SKM-1 (cell line): ENCODE results near the gene ZRANB3.
"Not testable (repeated sequence)": the region's sequence is repeated elsewhere in the genome, so short reads cannot be mapped to it uniquely, and the experiment has no call there.

ENCODE experiments used
- DNase-seq: peaks from one replicate; lab custom pipeline; 2025; ENCODE audit not compliant: unreplicated experiment; lab: John Stamatoyannopoulos, UW

Gene ZRANB3

GRCh38 chr2:135530313-135531230 is at the start of gene ZRANB3:
Gene ZRANB3, minus strand, starts transcription at chr2:135531218.
- DNase-seq = peak; percentile 99

GRCh38 chr2:135573620-135574019 is 42.6 kb upstream of the ZRANB3 start:
- no peak for DNase-seq

- no peak for DNase-seq
Measured at GRCh38 chr2:135570884-135571283, 39.9 kb upstream of the ZRANB3 start.

- DNase-seq = no peak
Measured at GRCh38 chr2:135563793-135564192, 32.8 kb upstream of the ZRANB3 start.

- no peak for DNase-seq
Measured at GRCh38 chr2:135561925-135562324, 30.9 kb upstream of the ZRANB3 start.

GRCh38 chr2:135557530-135557929 is 26.5 kb upstream of the ZRANB3 start:
- no peak for DNase-seq

- no peak for DNase-seq
Measured at GRCh38 chr2:135555311-135555710, 24.3 kb upstream of the ZRANB3 start.

- no peak for DNase-seq
Measured at GRCh38 chr2:135552887-135553286, 21.9 kb upstream of the ZRANB3 start.

- DNase-seq = no peak
Measured at GRCh38 chr2:135551356-135551755, 20.3 kb upstream of the ZRANB3 start.

GRCh38 chr2:135547311-135547710 is 16.3 kb upstream of the ZRANB3 start:
- no peak for DNase-seq

- DNase-seq = no peak
Measured at GRCh38 chr2:135546436-135546835, 15.4 kb upstream of the ZRANB3 start.

- not testable (repeated sequence) for DNase-seq
Measured at GRCh38 chr2:135533545-135533944, 2.5 kb upstream of the ZRANB3 start.

GRCh38 chr2:135532581-135532980 is 1.6 kb upstream of the ZRANB3 start:
- DNase-seq = no peak

- DNase-seq = peak; percentile 98
Measured at GRCh38 chr2:135531231-135532197, 496 bp upstream of the ZRANB3 start, which contains the start of gene R3HDM1. Gene R3HDM1, plus strand, starts transcription at chr2:135531484. Its CDS starts 73,362 bp downstream, at chr2:135604846.

- no peak for DNase-seq
Measured at GRCh38 chr2:135528006-135528405, 3.0 kb downstream of the ZRANB3 start.

GRCh38 chr2:135525786-135526185 is 5.2 kb downstream of the ZRANB3 start:
- DNase-seq = no peak

- no peak for DNase-seq
Measured at GRCh38 chr2:135512099-135512498, 18.9 kb downstream of the ZRANB3 start.

- no peak for DNase-seq
Measured at GRCh38 chr2:135510577-135510976, 20.4 kb downstream of the ZRANB3 start.

- DNase-seq = no peak
Measured at GRCh38 chr2:135504811-135505210, 26.2 kb downstream of the ZRANB3 start.

GRCh38 chr2:135498588-135498987 is 32.4 kb downstream of the ZRANB3 start:
- not testable (repeated sequence) for DNase-seq

GRCh38 chr2:135494917-135495316 is 36.1 kb downstream of the ZRANB3 start:
- no peak for DNase-seq
